ENCODE results near the gene TPH2.

- no peak for TF ChIP-seq SUZ12 (IDR thresholded peaks at IDR 0.05)
- no peak for TF ChIP-seq BHLHE40 (IDR thresholded peaks at IDR 0.05; ENCODE audit: borderline replicate concordance)
- no peak for TF ChIP-seq HDGF (IDR thresholded peaks at IDR 0.05; ENCODE audit: borderline replicate concordance)
- no peak for TF ChIP-seq ARNT (IDR thresholded peaks at IDR 0.05)
- no peak for TF ChIP-seq LEF1 (IDR thresholded peaks at IDR 0.05; ENCODE audit: borderline replicate concordance)
- TF ChIP-seq FOXK2 (IDR thresholded peaks at IDR 0.05): no peak
- TF ChIP-seq SP1 (IDR thresholded peaks at IDR 0.05): no peak
- no peak for TF ChIP-seq ZNF384 (IDR thresholded peaks at IDR 0.05)
Observed at GRCh38 chr12:71967211-71967610, 28.6 kb downstream of the TPH2 start.
